Endometrial microvascular endothelial cells (primary cell): ENCODE measurements around the gene FRMD4A. TPM values are rescaled to one million over a fixed set of nuclear protein-coding genes. Genes with fewer than 3 reads are reported as not detected.

Experiments
- in situ Hi-C: cut with HindIII; loops from 2 replicates; pipeline ENCODE4 v1.10.0; 2017; ENCODE audit warnings: low sequenced_read_pairs, low pct_unique_long_range_greater_than_20kb; ENCODE audit errors: inconsistent ontology term
- total RNA-seq: library from RNA; depleted of rRNA; stranded (reverse); fragments of >200 nt; gene quantifications from one replicate; pipeline ENCODE4 v1.2.3, GENCODE V29; 2015; ENCODE audit errors: inconsistent ontology term

Gene FRMD4A
- 62.2 TPM for total RNA-seq

DNA sequence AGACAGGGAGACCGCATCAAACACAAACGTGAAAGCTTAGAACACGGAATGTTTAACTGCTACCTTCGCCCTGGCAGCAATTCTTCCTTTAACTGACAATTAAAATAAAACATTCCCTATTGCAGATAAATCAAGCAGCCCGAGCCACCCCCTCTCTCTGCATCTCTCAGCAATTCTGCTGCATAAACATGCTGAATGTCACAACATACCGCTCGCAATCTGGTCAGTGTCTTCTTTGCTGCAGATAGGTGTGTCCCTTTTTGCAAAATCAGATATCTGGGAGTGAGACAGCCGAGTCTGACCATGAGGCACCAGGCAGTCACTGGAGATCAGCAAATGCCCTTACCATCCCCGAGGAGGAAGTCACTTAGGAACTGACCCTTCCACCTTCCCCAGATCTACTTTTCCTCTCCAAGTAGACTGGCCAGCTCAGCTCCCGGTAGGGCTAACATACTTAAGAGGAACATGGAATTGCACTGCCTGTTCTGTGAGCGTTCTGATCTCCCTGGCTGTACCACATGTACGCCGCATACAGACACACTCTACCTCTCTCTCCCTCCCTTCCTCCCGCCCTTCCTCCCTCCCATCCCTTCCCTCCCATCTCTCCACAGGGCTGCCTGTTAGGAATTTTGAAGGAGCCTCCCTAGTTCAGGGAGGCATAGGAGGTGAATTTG is at the start of gene FRMD4A:
TSS of gene FRMD4A (minus strand) at position 537 of the 674 bp plus-strand sequence.
- in situ Hi-C loops: no loop called here

DNA sequence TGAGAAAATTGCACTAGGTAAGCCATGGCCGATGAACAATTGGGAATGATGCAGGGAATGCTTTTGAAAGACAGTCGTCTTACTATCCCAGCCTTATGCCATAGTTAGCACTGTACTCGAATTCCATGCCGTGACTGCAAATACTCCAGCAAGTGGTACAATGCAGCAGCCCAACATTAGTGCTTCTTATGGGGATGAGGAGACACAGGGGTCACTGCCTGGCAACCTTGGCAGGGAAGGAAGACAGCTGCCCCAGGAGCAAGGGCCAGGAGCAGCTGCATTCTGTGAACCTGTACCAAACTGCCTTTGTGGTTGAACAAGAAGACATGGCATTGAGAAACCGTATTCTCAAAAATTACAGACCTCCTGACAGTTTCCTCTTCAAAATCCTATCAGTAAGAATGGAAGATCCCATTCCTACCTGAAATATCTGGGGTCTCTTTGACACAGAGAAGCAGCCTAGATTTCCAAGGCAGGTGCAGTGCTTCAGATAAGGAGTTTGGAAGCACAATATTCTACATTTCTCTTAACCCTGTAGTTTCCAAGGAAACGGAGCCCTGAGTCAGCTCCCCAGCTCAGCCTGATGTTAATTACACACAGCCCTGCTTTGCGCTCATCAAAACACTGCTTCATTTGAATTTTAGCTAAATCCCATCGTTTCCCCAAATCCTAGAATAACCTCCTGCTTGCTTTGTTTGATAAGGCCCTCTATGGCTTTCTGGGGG is 49.0 kb upstream of the FRMD4A start:
- in situ Hi-C loops: no loop called here

DNA sequence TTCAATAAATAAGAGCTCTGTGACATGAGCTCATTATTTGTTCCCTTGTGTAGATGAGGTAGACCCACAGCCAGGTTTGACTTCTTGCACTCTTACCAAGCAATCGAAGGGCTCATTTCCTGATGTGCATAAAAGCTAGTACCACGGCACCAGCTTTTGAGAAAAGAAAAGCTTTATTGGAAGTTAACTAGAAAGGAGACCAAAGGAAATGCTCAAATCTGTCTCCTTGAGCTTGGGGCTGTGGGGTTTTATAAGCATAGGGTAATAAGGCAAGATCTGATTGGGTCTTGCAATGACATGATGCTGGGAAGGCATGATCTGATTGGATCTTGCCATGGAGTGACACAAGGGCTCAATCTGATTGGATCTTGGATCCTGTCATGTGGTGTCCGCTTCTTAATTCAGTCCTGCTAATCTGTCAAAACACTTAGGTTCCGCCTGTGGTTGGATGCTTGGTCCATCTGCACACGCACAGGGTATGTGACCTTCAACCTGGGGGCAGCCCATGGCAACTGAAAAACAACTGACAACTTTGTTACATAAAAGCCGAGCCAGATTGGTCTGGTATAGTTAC is 47.8 kb upstream of the FRMD4A start:
- in situ Hi-C loops: no loop called here

DNA sequence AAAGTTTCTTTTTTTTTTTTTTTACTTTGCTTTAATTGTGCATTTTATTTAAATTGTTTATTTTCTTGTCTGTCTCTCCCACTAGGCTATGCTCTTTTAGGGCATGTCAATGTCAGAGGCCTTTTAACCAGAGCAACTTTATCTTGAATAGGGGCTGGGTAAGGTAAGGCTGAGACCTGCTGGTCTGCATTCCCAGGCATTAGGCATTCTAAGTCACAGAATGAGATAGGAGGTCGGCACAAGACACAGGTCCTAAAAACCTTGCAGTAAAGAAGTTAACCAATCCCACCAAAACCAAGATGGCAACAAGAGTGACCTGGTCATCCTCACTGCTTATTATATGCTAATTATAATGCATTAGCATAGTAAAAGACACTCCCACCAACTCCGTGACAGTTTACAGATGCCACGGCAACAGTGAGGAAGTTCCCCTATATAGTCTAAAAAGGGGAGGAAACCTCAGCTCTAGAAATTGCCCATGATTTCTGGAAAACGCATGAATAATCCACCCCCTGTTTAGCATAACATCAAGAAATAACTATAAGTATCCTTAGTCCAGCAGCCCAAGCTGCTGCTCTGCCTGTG is 47.0 kb upstream of the FRMD4A start:
- in situ Hi-C loops: no loop called here

DNA sequence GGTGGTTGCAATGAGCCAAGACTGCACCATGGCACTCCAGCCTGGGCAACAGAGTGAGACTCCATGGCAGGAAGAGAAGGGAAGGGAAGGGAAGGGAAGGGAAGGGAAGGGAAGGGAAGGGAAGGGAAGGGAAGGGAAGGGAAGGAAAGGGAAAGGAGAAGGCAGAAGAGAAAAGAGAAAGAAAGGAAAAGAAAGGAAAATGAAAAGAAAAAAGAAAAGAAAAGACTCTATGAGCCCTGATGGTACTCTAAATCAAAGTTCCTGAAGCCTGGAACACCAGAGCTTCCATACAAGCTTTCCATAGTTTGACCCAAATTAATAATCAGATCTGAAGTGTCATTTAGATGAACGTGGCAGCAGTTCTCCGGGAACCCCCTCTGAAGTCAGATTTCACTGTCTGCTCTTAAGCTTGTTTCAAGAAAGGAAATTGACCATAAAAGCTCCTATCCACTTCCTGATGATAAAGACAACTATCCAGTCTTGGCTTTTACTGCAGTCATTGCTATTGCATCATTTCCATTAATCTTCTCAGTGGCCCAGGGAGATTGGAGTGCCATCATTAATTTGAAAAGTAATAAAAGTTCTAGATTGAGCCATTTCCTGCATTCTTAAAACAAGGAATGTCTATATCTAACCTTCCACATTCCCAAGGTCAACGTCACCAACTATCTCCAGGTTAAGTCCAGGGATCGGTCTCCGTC is 44.2 kb upstream of the FRMD4A start:
- in situ Hi-C loops: no loop called here

DNA sequence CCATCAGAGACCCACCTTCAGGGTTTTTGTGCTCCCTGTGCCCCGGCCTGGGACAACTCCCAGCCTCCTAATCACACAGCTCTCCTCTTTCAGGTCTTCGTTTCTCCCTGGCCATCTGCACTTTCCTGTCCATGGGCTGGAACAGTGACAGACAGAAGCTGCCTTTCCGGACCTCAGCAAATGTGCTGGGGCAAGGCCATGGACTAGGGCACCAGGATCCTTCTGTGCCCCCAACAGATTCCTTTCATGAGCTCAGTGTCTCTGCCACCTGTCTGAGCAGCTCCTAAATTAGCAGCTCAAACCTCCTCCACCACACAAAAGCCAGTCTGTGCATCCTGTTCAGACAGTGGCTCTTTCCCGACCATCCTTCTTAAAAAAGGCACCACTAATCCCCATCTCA is 41.9 kb upstream of the FRMD4A start:
- in situ Hi-C loops: no loop called here

DNA sequence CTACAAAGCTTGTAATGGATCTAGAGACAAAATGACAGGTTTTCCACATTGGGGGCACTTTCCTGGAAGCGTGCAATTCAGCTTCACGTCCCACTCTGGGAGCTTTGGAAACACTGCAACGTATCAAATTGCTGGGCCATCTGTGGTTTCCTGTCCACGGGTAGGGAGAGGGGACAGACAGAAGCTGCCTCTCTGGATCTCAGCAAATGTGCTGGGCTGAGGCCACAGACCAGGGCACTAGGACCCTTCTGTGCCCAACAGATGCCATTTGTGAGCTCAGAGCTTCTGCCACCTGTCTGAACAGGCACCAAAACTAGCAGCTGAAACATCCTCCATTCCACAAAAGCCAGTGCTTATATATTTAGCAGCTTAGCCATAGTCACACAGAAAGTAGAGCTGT is 40.9 kb upstream of the FRMD4A start:
- in situ Hi-C loops: no loop called here

DNA sequence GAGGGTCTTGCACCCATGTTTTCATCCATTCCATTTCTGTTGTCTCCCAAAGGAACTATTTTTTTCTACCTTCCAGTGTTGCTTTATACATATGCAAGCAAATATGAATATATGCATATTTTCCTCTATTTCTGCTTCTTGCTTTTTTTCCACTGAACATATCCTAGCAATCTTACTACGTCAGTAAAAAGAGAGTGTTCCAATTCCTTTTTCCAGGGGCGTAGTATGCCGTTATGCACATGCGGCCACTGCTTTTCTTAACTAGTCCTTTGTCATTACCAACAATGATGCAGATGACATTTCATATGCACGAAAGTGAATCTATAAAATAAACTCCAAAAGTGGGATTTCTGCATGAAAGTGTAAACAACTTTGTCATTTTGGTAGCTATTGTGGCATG is 40.2 kb upstream of the FRMD4A start:
- in situ Hi-C loops: no loop called here

DNA sequence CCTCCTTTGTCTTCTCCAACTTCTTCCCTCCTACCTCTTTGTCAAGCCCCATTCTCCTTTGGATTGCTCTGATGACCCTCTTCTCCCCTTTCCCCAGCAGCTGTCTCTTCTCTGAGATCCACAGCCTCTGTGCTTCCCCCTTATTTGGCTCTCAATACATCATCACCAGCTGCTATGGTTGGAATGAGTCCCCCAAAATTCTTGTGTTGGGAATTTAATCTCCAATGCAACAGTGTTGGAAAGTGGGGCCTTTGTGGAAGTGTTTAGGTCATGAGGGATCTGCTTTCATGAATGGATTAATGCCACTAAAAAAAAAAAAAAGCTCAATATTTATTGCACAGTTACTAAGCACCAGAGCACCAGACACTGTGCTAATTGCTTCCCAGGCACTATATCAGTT is 39.2 kb upstream of the FRMD4A start:
- in situ Hi-C loops: no loop called here

DNA sequence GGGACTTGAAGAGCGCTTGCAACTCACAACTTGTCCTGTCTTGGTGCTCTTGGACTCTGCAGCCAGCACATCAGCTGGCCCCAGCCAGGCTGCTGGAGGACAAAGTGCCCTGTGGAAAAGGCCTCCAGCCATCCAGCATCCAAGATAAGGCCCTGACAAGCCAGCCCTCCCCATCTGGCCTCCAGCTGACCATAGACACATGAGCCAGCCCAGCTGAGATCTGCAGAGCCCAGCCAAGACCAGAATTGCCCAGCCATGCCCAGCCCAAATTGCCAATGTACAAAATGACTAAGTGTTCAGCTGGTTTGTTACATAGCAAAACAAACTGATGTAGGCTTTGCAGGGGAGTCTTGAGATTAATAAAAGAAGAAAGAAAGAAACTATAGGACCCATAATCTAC is 36.0 kb upstream of the FRMD4A start:
- in situ Hi-C loops: no loop called here

DNA sequence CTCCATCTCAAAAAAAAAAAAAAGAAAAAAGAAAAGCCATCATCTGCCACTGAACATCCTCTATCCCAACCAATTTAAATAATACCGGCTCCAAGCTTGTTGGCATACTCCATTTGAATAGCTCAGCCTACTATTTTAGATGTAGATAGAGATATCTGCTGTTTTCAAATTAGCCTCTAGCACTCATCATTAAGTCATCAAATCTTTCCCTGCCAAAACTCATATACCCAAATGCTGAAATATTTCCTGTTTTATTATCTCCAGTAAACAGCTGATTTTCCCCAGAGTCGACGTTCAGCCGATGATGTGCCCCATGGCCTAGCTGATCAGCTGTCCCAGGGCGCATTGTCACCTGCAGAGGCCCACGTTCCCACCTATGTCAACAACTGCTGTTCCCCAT is 34.5 kb upstream of the FRMD4A start:
- in situ Hi-C loops: no loop called here

DNA sequence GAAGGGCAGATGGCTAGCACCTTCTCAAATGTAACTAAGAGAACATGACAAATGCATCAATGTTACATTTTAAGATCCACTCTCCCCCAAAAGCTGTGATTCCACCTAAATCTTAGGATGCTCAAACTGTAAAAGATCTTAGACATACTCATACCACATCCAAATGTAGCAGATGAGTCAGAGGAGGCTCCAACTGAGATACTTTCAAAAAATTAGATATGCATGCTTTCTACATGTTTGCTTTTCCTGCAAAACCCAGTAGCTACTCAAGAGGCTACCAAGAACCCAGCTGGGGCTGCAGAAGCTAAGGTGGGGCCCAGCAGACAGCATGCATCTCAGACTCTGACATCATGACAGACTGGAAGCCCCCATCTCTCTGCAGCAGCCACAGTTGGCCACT is 31.4 kb upstream of the FRMD4A start:
- in situ Hi-C loops: no loop called here

DNA sequence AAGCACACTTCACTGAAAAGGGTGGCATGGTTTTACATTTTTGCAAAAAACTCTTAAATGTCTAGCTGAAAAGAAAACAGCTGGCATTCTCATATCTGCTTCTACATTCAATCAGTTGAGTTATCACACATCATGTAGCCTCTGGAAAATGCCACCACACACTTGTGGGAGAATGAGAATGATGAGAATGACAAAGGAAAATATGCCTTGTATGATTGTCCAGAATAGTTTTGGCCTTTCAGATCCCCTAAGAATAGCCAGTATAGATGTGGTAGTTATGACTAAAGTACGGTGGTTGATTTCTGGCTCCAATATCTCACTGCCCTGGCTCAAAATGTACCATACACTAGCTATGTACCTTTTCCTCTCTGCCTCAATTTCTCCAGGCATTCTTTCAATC is 30.2 kb upstream of the FRMD4A start:
- in situ Hi-C loops: no loop called here

DNA sequence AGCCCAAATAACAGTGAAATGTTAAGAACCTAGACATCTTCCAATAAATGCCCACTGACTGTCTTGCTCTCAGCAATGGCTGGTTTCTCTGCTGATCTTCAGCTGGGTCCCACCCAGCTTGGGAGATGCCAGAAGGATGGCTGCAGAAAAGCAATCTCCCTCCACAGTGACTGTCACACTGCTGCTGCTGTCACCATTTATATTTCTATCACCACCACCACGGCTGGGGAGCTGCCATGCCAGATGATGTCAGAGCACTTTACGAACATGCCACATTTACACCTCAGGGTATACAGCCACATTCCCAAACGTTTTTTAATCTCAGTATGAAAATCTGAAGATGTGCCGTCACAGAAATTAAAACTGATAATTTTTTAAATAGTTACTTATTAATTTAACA is 29.8 kb upstream of the FRMD4A start:
- in situ Hi-C loops: no loop called here

DNA sequence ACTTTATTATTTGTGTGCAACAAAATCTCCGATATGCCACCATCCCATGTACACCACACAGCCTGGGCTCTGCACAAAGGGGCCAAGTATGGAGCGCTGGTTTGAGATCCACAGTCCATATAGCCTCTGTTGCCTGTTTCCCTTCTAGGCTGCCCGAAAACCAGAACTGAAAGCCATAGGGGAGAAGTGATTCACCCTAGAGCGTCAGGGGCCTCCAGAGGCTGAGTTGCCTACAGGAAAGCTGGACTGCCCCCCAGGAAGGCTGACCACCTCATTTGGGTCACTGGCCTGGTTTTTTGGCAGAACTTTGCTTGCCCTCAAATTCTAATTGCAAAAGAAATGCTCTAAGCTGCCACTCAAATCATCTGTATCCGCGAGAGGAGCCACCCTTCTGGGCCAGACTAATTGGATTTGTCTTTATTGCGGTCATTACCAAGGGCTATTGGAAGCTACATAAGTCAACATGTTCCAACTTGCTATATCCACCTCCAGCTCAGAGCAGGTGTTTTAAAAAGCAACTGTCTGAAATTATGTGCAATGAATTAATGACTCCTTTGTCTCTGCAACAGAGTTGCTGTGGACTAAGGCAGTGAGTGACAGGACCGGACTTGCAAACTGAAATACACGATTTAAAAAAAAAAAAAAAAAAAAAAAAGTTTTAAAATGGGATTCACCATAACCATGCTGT is 28.3 kb upstream of the FRMD4A start:
- in situ Hi-C loops: no loop called here

DNA sequence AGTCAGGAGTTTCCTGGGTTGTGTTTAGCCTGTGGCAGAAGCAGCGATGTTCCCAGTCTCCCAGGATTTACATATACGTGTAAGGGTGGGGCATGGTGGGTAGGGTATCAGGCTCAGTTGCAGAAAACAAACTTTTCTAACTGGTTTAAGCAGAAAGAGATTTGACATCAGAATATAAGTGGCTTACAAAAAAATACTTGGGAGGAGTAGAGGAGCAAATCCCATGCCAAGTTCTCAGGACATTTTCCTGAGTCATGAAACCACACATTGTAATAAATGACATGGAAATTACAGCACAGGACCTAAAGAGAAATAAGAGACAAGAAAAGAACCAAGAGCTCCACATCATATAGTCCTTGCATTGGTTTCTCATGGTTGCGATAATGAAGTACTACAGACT is 26.2 kb upstream of the FRMD4A start:
- in situ Hi-C loops: no loop called here

DNA sequence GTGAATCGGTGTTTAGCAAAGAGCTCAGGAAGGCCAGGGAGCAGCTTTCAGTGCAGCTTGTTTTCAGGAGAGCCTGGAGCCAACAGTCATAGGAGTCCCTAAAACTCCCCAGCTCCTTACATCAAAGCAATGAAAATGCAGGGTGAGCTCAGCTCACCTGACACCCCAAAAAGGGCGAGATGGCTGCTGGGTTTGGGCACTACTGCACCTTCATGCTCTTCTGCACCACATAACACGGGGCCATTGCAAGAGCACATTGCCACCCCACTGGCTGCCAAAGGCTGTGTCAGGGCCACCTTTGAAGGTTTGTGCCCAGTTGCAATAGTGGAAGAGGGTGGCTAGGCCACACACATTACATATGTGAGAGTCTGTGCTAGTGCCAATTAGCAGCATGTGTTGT is 25.0 kb upstream of the FRMD4A start:
- in situ Hi-C loops: no loop called here

DNA sequence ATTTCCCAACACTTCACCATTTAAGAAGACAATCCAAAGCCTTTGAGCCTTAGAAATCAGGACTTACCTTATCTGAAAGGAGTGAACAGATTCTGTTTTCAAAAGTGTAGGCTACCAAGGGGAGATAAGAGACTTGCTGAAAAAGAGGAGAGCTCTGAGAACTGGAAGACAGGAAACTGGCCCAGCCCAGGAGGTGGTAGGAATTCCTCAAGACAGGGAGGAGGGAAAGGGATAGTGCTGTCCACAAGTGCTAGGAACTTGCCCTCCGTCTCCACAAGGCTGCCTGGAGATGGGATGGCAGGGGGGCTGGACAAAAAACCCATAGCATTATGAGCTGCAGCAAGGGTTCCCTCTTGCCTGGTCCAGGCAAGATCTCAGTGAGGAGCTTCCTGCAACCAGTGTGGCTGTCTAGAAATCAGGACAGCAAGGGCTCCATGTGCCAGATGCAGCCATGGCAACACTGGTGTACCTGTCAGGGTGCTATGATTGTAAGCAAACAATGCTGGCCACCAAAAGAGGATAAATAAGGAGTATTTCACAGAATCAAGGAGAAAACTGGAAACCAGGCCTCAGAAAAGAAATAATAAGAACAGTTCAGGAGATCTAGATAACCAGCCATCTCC is 22.7 kb upstream of the FRMD4A start:
- in situ Hi-C loops: no loop called here

DNA sequence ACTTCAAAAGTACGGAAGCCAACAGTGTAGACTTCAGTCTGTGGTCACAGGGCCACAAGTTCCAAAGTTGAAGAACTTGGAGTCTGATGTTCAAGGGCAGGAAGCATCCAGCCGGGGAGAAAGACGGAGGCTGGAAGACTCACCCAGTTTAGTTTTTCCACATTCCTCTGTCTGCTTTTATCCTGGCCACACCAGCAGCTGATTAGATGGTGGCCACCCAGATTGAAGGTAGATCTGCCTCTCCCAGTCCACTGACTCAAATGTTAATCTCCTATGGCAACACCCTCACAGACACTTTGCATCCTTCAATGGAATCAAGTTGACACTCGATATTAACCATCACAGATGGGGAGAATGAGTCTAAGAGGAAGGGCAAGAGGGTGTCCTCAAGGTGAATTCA is 19.3 kb upstream of the FRMD4A start:
- in situ Hi-C loops: no loop called here
